IMR-90 (cell line): ENCODE data around the gene CYTH1. TPM values are rescaled to one million over a fixed set of nuclear protein-coding genes. Genes with fewer than 3 reads are reported as not detected.
A peak's percentile ranks its signal among the peaks of the same experiment; 100 is the strongest.

Experiments
- ATAC-seq: fragments of 200-7000 bp; cut with Tn5 transposase; 2 replicates; pipeline ENCODE4 v1.9.1; 2020; ENCODE audit warnings: low read depth, mild to moderate bottlenecking, moderate library complexity
- BruUV-seq: library from RNA; stranded (reverse); fragments of 400-500 nt; replicated peaks from 2 replicates; lab custom pipeline; 2021; lab: Mats Ljungman, UMichigan
- CTCF ChIA-PET: fragments of 300-600 bp; formaldehyde crosslinking; extraction: SDS; loops from one replicate; lab custom pipeline; 2021; ENCODE audit warnings: antibody characterized with exemption; lab: Yijun Ruan, JAX
- POLR2A ChIA-PET: fragments of 300-600 bp; sonication (Branson Sonifier 250); formaldehyde crosslinking; loops from one replicate; lab custom pipeline; 2022; ENCODE audit warnings: antibody characterized with exemption; ENCODE audit not compliant: unreplicated experiment; lab: Charles Lee
- DNase-seq: peaks from one replicate; pipeline ENCODE4 v3.0.0; 2013
- H2AFZ ChIP-seq: replicated peaks from 2 replicates; pipeline ENCODE3; 2013; ENCODE audit warnings: low read length, mild to moderate bottlenecking; ENCODE audit not compliant: poor library complexity
- H2AK5ac ChIP-seq: 2 replicates; pipeline ENCODE4 v1.6.1; 2013; ENCODE audit warnings: low read depth, low read length, inconsistent platforms
- H2AK9ac ChIP-seq: replicated peaks from 2 replicates; pipeline ENCODE3; 2013; ENCODE audit warnings: mild to moderate bottlenecking, low read depth, low read length, moderate library complexity; ENCODE audit not compliant: poor library complexity
- H2BK120ac ChIP-seq: 2 replicates; pipeline ENCODE4 v1.6.1; 2013; ENCODE audit warnings: low read depth, low read length, inconsistent platforms
- H2BK15ac ChIP-seq: 3 replicates; pipeline ENCODE4 v1.6.1; 2013; ENCODE audit warnings: low read depth, low read length, inconsistent platforms
- H2BK20ac ChIP-seq: 2 replicates; pipeline ENCODE4 v1.6.1; 2013; ENCODE audit warnings: low read depth, mild to moderate bottlenecking, inconsistent platforms, low read length, moderate library complexity
- H2BK5ac ChIP-seq: 2 replicates; pipeline ENCODE4 v1.6.1; 2013; ENCODE audit warnings: mild to moderate bottlenecking, low read depth, low read length, inconsistent platforms; ENCODE audit not compliant: poor library complexity, severe bottlenecking
- H3K14ac ChIP-seq: replicated peaks from 2 replicates; pipeline ENCODE4 v1.6.1; 2013; ENCODE audit warnings: low read depth, low read length, inconsistent platforms
- H3K18ac ChIP-seq: 2 replicates; pipeline ENCODE4 v1.6.1; 2013; ENCODE audit warnings: low read depth, low read length, control low read depth
- H3K23ac ChIP-seq: 2 replicates; pipeline ENCODE4 v1.6.1; 2013; ENCODE audit warnings: low read depth, low read length, inconsistent platforms
- H3K27ac ChIP-seq: 2 replicates; pipeline ENCODE4 v1.5.1; 2013; ENCODE audit warnings: mild to moderate bottlenecking, control low read depth, low read length; ENCODE audit not compliant: insufficient read depth
- H3K27me3 ChIP-seq: 2 replicates; pipeline ENCODE4 v1.6.1; 2013; ENCODE audit warnings: low read length; ENCODE audit not compliant: control insufficient read depth, insufficient read depth
- H3K36me3 ChIP-seq: 2 replicates; pipeline ENCODE4 v1.6.1; 2013; ENCODE audit warnings: low read length, mixed read lengths; ENCODE audit not compliant: control insufficient read depth, insufficient read depth
- H3K4ac ChIP-seq: 2 replicates; pipeline ENCODE4 v1.6.1; 2013; ENCODE audit warnings: low read depth, low read length, inconsistent platforms
- H3K4me1 ChIP-seq: 2 replicates; pipeline ENCODE4 v1.6.1; 2013; ENCODE audit warnings: low read length, mixed read lengths; ENCODE audit not compliant: control insufficient read depth, insufficient read depth
- H3K4me2 ChIP-seq: 2 replicates; pipeline ENCODE4 v1.6.1; 2013; ENCODE audit warnings: low read depth, mild to moderate bottlenecking, control low read depth, low read length, moderate library complexity
- H3K4me3 ChIP-seq: 2 replicates; pipeline ENCODE4 v1.5.1; 2013; ENCODE audit warnings: low read depth, mild to moderate bottlenecking, control low read depth, low read length, moderate library complexity; ENCODE audit not compliant: insufficient read depth
- H3K56ac ChIP-seq: 2 replicates; pipeline ENCODE4 v1.6.1; 2013; ENCODE audit warnings: low read length, inconsistent platforms; ENCODE audit not compliant: insufficient read depth; ENCODE audit errors: extremely low read depth
- H3K79me1 ChIP-seq, 2 experiments: 2 replicates each; pipeline ENCODE4 v1.6.1; 2013; ENCODE audit warnings: low read length in 2 of 2, inconsistent platforms in 1 of 2, low read depth in 1 of 2
- H3K9ac ChIP-seq: 2 replicates; pipeline ENCODE4 v1.6.1; 2013; ENCODE audit warnings: low read depth, low read length, control low read depth
- H3K9me1 ChIP-seq: 2 replicates; pipeline ENCODE4 v1.6.1; 2013; ENCODE audit warnings: low read length, inconsistent platforms; ENCODE audit not compliant: insufficient read depth
- H3K9me3 ChIP-seq: 2 replicates; pipeline ENCODE4 v1.6.1; 2013; ENCODE audit warnings: low read length; ENCODE audit not compliant: control insufficient read depth, insufficient read depth
- H4K20me1 ChIP-seq: 2 replicates; pipeline ENCODE4 v1.6.1; 2013; ENCODE audit warnings: low read length, inconsistent platforms; ENCODE audit not compliant: insufficient read depth
- H4K5ac ChIP-seq: 2 replicates; pipeline ENCODE4 v1.6.1; 2013; ENCODE audit warnings: mild to moderate bottlenecking, low read depth, low read length, control low read depth
- H4K8ac ChIP-seq, 2 experiments: 2 replicates each; pipeline ENCODE4 v1.6.1; 2013; ENCODE audit warnings: low read depth in 2 of 2, low read length in 2 of 2, control low read depth in 1 of 2, inconsistent platforms in 1 of 2
- H4K91ac ChIP-seq: 2 replicates; pipeline ENCODE4 v1.6.1; 2013; ENCODE audit warnings: low read depth, low read length, inconsistent platforms; ENCODE audit not compliant: insufficient read depth
- CHD1 ChIP-seq: IDR thresholded peaks from 2 replicates; pipeline ENCODE4 v1.6.1; 2012; ENCODE audit warnings: low read depth, low read length, improper control_type of control experiment
- CTCF ChIP-seq: conservative IDR thresholded peaks from 2 replicates; pipeline ENCODE4 v1.5.1; 2012; ENCODE audit warnings: mild to moderate bottlenecking, low read depth, low read length, improper control_type of control experiment
- RAD21 ChIP-seq: IDR thresholded peaks from 2 replicates; pipeline ENCODE4 v1.6.1; 2012; ENCODE audit warnings: low read length, improper control_type of control experiment
- RCOR1 ChIP-seq: IDR thresholded peaks from 2 replicates; pipeline ENCODE4 v1.6.1; 2012; ENCODE audit warnings: mild to moderate bottlenecking, low read length, improper control_type of control experiment; ENCODE audit not compliant: insufficient replicate concordance
- USF2 ChIP-seq: fragments of 150-350 bp; IDR thresholded peaks from 2 replicates; pipeline ENCODE4 v1.6.1; 2017; ENCODE audit warnings: mild to moderate bottlenecking, antibody characterized with exemption, low read length, low read depth
- WGBS, 2 experiments: methylation state at CpG; one replicate each; pipeline versions ENCODE4 v1.1.5 to v1.1.7; 2013; ENCODE audit warnings: missing lambda C conversion rate in 2 of 2; ENCODE audit not compliant: insufficient read length in 1 of 2; ENCODE audit errors: extremely low coverage in 2 of 2; 5-methylcytosine and 5-hydroxymethylcytosine counted together
- dilution Hi-C: fragments of 300-500 bp; cut with HindIII; formaldehyde crosslinking; loops from one replicate; pipeline ENCODE4 v1.14.3; 2018; ENCODE audit warnings: low sequenced_read_pairs; ENCODE audit not compliant: unreplicated experiment
- in situ Hi-C: fragments of 300-500 bp; cut with MboI; formaldehyde crosslinking; loops from 3 replicates; pipeline ENCODE4 v1.14.3; 2019; ENCODE audit warnings: low sequenced_read_pairs, inconsistent platforms, mixed read lengths
- intact Hi-C: fragments of 100-400 bp; cut with micrococcal nuclease; formaldehyde crosslinking; loops from 2 replicates; pipeline ENCODE4 v1.10.0; 2022
- polyA plus RNA-seq, 3 experiments: library from polyadenylated mRNA; depleted of rRNA; stranded (reverse); fragments of >200 nt; gene quantifications; 2 replicates each; pipeline ENCODE4 v1.2.3, GENCODE V29; 2012; ENCODE audit warnings: low replicate concordance in 1 of 3
- total RNA-seq: library from RNA; depleted of rRNA; stranded (reverse); fragments of >200 nt; gene quantifications from 2 replicates; pipeline ENCODE4 v1.2.3, GENCODE V29; 2012

Gene CYTH1
- total and polyA plus RNA-seq, 2 of the 4 experiments (the other 2 are of a cell fraction), result 7.9 to 12.4 TPM

- no peak overlapping the region for H3K4me3 ChIP-seq
- no peak overlapping the region for H3K56ac ChIP-seq
- ATAC-seq (peak; percentile 74), DNase-seq (peak; percentile 89)
- H3K27ac ChIP-seq, result peak overlapping the region; percentile 74; the same call in 1 of the 2 replicates
- peak overlapping the region; percentile 1; the same call in 1 of the 2 replicates for H3K14ac ChIP-seq
- peak overlapping the region; percentile 43; the same call in 1 of the 2 replicates for H2BK120ac ChIP-seq
- H2BK20ac ChIP-seq, result 0 out of 2 replicates have a peak overlapping the region, but pooled peaks have one; percentile 33
- H3K4me1 ChIP-seq, result peaks cover 27% of the 10 kb centered on the region
- H3K79me1 ChIP-seq, result peaks cover 0 to 34% of the 10 kb centered on the region in 2 experiments; a peak in 2 of 4 replicates
- H3K4ac ChIP-seq, result peak overlapping the region; percentile 42
- peak overlapping the region; percentile 23; the same call in 1 of the 2 replicates for H4K5ac ChIP-seq
- H3K23ac ChIP-seq, result peak overlapping the region; percentile 14; the same call in 1 of the 2 replicates
- intact Hi-C loops (loop anchor here (2.0 kb wide), 1 partner anchor 19 kb away; no protein-coding TSS in a partner anchor), dilution Hi-C loops (no loop called here), in situ Hi-C loops (no loop called here)
- peak overlapping the region; percentile 76 for H2AK9ac ChIP-seq
- no peaks in the 10 kb centered on the region for H3K27me3 ChIP-seq
- no peak overlapping the region for H4K91ac ChIP-seq
- no peak for TF ChIP-seq USF2
- TF ChIP-seq RCOR1, result no peak
- no peak for TF ChIP-seq CHD1
- no peak for TF ChIP-seq RAD21
- TF ChIP-seq CTCF, result no peak
- H4K8ac ChIP-seq, result peak overlapping the region in 1 of 2 experiments; percentile 17; a peak in 1 of 4 replicates
- 8% methylated on average over 4 of the region's 14 CpGs; no CpG with 5 or more reads in 1 of the 2 experiments for WGBS, 2 experiments
- ChIA-PET POLR2A (no interaction called here), CTCF (interaction anchor here (1.0 kb wide), 1 partner anchor 9 kb away, joined by 3 read pairs; no protein-coding TSS in a partner anchor)
- no peak overlapping the region for H2BK15ac ChIP-seq
- H2AK5ac ChIP-seq, result peak overlapping the region; percentile 49; the same call in 1 of the 2 replicates
- peaks cover 3% of the 10 kb centered on the region; the same call in 1 of the 2 replicates for H4K20me1 ChIP-seq
- peaks cover 33% of the 10 kb centered on the region for H3K9me1 ChIP-seq
- 0 out of 2 replicates have a peak overlapping the region, but pooled peaks have one; percentile 15 for H3K9ac ChIP-seq
- BruUV-seq, result no TSS peak
- H2AFZ ChIP-seq, result peak overlapping the region; percentile 6
- peaks cover 10% of the 10 kb centered on the region for H3K36me3 ChIP-seq
- peak overlapping the region; percentile 46; the same call in 1 of the 2 replicates for H3K18ac ChIP-seq
- H3K9me3 ChIP-seq, result no peaks in the 10 kb centered on the region
- H2BK5ac ChIP-seq, result peak overlapping the region; percentile 30
- H3K4me2 ChIP-seq, result peak overlapping the region; percentile 84
Measured at GRCh38 chr17:78789663-78790181, 7.6 kb upstream of the CYTH1 start.
